Measurements from ENCODE around the gene AMBP. TPM values are rescaled to one million over a fixed set of nuclear protein-coding genes. Genes with fewer than 3 reads are reported as not detected.

The AMBP gene
- total RNA-seq, 1 experiment from 2014 or later: 0.20 TPM

DNA sequence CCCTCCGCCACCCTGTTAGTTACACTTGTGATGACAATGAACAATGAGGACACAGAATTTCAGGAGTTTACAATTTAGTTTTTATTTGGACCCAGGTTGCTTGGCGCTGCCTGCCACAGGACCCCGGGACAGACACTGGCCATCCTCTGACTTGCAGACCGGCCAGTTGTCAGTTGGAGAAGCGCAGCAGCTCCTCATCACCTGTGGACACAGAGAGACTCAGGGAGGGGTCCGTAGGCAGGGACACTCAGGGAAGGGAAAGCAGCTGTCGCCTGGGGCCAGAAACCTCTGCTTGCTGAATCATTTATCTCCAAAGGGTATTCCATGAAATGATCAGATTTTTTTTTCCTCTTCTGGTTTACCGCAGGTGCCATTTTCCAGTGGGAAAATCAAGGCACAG, 18.0 kb downstream of the AMBP start:
- Histone ChIP-seq H2BK20ac (ENCODE audit: low read depth, low read length, poor library complexity, severe bottlenecking) (no peak overlapping the region), H3K23me2 (ENCODE audit: insufficient read length, low read depth, low read length, poor library complexity, severe bottlenecking) (no peaks in the 10 kb centered on the region), H3K27ac (ENCODE audit: insufficient read length, low read depth, low read length) (no peak overlapping the region), H3K14ac (ENCODE audit: insufficient read depth, low read length) (no peak overlapping the region; the same call in 1 of the 2 replicates), H2BK12ac (ENCODE audit: insufficient read length, low read depth, low read length) (no peak overlapping the region), H2BK5ac (ENCODE audit: insufficient read length, low read length) (no peak overlapping the region), H3K18ac (ENCODE audit: insufficient read length, low read depth, low read length) (no peak overlapping the region), H3K4ac (ENCODE audit: low read depth, low read length) (no peak overlapping the region), H3K79me2 (ENCODE audit: insufficient read depth, low read length) (no peaks in the 10 kb centered on the region), H3K9ac (ENCODE audit: extremely low read depth, insufficient read length, low read length) (no peak overlapping the region), H3K27me3 (ENCODE audit: insufficient read depth, low read length) (no peaks in the 10 kb centered on the region), H3T11ph (ENCODE audit: low read length) (no peak overlapping the region), H3K4me2 (ENCODE audit: insufficient read depth, insufficient read length, low read length) (no peak overlapping the region), H4K8ac (replicated peaks; ENCODE audit: insufficient read length, low read depth, low read length) (no peak overlapping the region), H2AK5ac (ENCODE audit: insufficient read length, low read length) (no peak overlapping the region), H4K5ac (ENCODE audit: insufficient read length, low read depth, low read length) (no peak overlapping the region), H3K79me1 (ENCODE audit: insufficient read depth, low read depth, low read length, poor library complexity, severe bottlenecking) (no peaks in the 10 kb centered on the region), H3K9me3 (ENCODE audit: control insufficient read depth, low read depth, low read length) (no peaks in the 10 kb centered on the region), H3K4me1 (ENCODE audit: insufficient read depth, low read length) (no peaks in the 10 kb centered on the region), H3K23ac (ENCODE audit: insufficient read length, low read depth, low read length) (no peak overlapping the region), H3K56ac (ENCODE audit: insufficient read length, low read depth, low read length) (no peak overlapping the region), H2BK120ac (ENCODE audit: low read depth, low read length, poor library complexity, severe bottlenecking) (no peak overlapping the region), H2BK15ac (ENCODE audit: low read depth, low read length) (no peak overlapping the region), H4K91ac (ENCODE audit: insufficient read length, low read depth, low read length) (no peak overlapping the region), H2AFZ (ENCODE audit: low read length) (no peak overlapping the region), H4K20me1 (ENCODE audit: control insufficient read depth, insufficient read depth, insufficient read length) (no peaks in the 10 kb centered on the region)
- no peak for DNase-seq
- Mint-ChIP-seq H3K27me3 (ENCODE audit: low read depth) (peaks cover 8% of the 10 kb centered on the region; the same call in 1 of the 2 replicates), H3K4me1 (peaks cover 2 to 11% of the 10 kb centered on the region in 2 experiments), H3K27ac (no peak overlapping the region), H3K4me3 (no peak overlapping the region), H3K9me3 (no peaks in the 10 kb centered on the region; a peak in 1 of 5 replicates), H3K36me3 (ENCODE audit: insufficient read depth in 1 of 3, low read depth in 3 of 3) (peaks cover 0 to 17% (median 3%) of the 10 kb centered on the region in 3 experiments; a peak in 4 of 7 replicates)
- TF ChIP-seq, protein P1, sequence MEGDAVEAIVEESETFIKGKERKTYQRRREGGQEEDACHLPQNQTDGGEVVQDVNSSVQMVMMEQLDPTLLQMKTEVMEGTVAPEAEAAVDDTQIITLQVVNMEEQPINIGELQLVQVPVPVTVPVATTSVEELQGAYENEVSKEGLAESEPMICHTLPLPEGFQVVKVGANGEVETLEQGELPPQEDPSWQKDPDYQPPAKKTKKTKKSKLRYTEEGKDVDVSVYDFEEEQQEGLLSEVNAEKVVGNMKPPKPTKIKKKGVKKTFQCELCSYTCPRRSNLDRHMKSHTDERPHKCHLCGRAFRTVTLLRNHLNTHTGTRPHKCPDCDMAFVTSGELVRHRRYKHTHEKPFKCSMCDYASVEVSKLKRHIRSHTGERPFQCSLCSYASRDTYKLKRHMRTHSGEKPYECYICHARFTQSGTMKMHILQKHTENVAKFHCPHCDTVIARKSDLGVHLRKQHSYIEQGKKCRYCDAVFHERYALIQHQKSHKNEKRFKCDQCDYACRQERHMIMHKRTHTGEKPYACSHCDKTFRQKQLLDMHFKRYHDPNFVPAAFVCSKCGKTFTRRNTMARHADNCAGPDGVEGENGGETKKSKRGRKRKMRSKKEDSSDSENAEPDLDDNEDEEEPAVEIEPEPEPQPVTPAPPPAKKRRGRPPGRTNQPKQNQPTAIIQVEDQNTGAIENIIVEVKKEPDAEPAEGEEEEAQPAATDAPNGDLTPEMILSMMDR (conservative IDR thresholded peaks at IDR 0.05): no peak
- WGBS (ENCODE audit: extremely low coverage, insufficient read length, low lambda C conversion rate): no CpG with 5 or more reads among the region's 8 CpGs
